GM21825 (cell line): ENCODE data around the gene CELSR1.
"Not testable (repeated sequence)": the region's sequence is repeated elsewhere in the genome, so short reads cannot be mapped to it uniquely, and the experiment has no call there.

Source experiments
- ATAC-seq: cut with Tn5 transposase; IDR thresholded peaks from one replicate; pipeline ENCODE4 v1.9.1; 2021; ENCODE audit warnings: mild to moderate bottlenecking, moderate library complexity; ENCODE audit not compliant: unreplicated experiment

Gene CELSR1

GRCh38 chr22:46534177-46534776, 3.1 kb downstream of the CELSR1 start:
- no peak for ATAC-seq

- no peak for ATAC-seq
Measured at GRCh38 chr22:46533070-46533833, 4.2 kb downstream of the CELSR1 start.

- ATAC-seq: no peak
Measured at GRCh38 chr22:46532416-46532815, 5.0 kb downstream of the CELSR1 start.

- no peak for ATAC-seq
Measured at GRCh38 chr22:46531581-46532175, 5.7 kb downstream of the CELSR1 start.

GRCh38 chr22:46528121-46528610, 9.3 kb downstream of the CELSR1 start:
- ATAC-seq: no peak

DNA sequence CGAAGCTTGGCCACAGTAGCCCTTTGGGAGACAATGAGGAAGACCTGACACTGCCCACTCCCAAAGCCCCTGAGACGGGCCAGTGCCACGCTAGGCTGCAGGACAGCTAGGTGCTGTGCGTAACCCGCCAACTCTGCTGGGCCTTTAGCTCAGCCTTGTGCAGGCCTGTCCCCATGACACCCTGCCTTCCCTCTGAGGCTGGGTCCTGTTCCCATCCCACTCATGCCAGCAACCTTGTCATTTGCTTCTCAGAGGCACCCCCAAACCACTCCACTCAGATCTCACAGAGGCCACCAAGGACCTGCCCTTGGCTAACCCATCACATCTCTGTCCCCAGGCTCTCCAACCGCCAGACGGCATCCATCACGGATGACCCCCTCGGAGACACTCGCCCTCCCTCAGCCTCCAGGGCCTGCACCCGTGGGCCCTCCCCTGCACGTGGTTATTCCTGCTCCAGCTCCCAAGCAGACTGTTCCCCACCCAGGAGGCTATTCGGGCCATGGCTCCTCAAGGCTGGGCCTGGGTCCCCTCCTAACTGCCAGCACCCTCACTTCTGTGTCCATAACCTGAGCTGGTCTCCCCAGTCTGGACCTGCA, 11.1 kb downstream of the CELSR1 start:
- ATAC-seq: no peak

DNA sequence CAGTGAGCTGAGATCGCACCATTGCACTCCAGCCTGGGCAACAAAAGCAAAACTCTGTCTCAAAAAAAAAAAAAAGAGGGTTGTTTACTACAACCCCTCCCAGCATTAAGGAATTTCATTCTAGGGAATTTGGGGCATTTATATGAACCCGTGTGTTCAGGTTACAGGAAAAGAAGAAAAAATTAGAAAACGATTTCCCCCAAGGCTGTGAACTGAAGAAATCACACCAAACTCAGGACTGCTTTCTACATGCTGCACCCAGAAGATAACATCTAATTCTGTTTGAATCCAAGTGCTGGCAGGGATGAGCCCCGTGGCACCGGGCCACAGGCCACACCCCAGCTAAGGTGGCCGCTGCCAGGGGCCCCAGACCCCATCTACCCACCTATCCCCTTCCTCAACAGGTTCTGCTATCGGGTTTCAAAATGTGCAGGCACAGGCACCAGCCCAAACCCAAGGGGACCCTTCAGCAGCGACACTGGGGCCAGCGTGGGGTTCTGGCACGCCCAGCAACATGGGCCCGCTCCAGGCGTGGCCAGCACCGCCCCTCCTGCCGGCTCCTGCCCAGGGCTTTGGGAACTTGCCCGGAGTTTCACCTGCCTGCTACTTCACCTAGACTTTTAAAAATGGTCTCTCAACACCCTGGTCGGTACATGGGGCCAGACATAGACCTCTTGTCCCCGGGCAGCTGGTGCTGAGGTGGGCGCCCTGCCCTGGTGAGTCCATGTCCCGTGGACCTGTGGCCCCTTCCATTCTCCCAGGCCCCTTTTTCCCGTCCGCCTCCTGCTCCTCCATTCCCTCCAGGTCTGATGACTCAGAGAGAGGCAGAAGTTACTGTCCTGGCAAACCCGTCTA, 11.8 kb downstream of the CELSR1 start:
- no peak for ATAC-seq

DNA sequence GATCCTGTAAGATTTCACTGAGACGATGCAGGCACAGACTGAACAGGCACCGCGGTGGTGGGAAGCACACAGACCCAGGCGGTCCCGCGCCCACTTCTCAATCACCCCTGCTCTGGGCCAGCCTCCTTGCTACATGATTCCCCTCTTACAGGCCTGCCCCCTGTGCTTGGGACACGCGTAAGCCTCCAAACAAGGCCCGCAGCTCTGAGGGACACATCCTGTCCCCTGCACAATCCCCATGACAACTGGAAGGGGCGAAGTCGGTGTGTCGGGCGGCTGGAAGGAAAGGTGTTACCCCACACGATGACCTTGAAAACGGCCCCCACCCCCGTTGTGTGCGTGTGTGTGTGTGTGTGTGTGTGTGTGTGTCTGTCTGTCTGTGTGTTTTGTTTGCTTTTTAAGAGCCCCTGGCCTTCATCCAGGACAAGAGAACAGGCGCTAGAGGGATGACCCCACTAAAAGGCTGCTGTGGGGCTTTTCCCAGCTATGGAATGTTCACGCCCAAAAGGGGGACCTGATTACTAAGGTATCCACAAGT, 13.1 kb downstream of the CELSR1 start:
- ATAC-seq: no peak

DNA sequence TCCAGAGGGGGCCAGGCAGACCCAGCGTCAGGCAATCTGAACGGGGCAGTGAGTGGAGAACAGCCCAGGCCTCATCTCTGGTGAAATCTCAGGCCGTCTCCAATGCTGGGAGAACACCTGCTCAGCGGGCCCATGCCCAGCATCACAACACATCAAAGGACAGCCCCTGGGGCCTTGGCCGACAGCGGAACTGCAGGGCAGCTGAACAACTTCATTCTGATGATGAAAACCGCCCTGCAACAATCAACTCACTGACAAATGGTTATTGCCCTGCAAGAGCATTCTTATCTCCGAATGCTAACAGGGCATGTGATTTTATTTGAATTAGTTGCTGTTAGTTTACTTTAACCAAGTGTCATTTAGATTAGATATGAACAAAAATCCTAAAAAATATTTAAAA, 14.6 kb downstream of the CELSR1 start:
- no peak for ATAC-seq

DNA sequence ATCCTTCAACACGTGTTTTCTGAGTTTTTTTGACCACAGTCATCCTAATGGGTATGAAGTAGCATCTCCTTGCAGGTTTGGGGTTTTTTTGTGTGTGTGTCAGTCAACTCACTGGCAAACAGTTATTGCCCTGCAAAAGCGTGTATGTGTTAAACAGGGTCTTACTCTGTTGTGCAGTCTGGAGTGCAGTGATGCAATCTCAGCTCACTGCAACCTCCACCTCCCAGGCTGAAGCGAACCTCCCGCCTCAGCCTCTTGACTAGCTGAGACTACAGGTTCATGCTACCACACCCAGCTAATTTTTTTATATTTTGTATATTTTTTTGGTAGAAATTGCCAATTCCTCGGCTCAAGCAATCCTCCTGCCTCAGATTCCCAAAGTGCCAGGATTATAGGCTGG, 15.4 kb downstream of the CELSR1 start:
- no peak for ATAC-seq

DNA sequence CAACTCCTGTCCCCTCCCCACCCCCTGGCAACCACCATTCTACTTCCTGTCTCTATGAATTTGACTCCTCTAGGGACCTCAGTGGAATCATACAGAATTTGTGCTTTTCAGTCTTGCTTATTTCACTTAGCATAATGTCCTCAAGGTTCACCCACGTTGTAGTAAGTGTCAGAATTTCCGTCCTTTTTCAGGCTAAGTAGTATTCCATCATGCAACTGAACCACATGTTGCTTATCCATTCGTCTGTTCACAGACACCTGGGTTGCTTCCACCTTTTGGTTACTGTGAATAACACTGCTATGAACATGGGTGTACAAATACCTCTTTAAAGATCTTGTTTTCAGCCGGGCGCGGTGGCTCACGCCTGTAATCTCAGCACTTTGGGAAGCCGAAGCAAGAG, 16.5 kb downstream of the CELSR1 start:
- ATAC-seq: no peak

DNA sequence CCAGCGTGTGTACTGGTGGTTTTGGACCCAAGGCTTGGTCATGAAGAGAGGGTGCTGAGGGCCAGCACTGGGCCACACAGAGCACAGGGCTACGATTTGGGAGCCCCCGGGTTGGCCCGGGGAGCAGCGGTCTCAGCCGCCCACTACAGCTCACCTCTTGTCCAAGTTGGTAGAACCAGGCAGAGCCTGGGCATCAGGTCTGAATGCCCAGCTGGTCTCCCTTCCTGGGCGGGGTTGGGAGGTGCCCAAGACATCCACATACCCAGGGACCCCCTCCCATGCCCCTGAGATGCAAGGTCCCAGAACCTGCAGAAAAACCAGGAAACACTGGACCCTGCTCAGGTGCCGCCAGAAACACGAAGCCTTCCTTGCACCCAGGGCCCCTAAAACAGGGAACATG, 18.0 kb downstream of the CELSR1 start:
- ATAC-seq: no peak

GRCh38 chr22:46518542-46519325, 18.7 kb downstream of the CELSR1 start:
- ATAC-seq: no peak

DNA sequence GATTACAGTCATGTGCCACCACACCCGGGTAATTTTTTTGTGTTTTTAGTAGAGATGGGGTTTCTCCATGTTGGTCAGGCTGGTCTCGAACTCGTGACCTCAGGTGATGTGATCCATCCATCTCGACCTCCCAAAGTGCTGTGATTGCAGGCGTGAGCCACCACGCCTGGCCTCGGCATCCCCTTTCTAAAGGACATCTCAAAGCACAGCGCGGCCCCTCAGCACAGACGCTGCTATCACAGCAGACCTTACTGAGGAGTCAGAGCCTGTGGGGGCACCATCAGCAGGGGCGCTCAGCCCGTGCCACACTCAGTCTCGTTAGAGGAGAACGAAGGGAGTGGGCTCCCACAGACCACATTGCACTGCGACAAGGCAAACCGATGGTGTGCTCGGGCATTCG, 19.4 kb downstream of the CELSR1 start:
- no peak for ATAC-seq

DNA sequence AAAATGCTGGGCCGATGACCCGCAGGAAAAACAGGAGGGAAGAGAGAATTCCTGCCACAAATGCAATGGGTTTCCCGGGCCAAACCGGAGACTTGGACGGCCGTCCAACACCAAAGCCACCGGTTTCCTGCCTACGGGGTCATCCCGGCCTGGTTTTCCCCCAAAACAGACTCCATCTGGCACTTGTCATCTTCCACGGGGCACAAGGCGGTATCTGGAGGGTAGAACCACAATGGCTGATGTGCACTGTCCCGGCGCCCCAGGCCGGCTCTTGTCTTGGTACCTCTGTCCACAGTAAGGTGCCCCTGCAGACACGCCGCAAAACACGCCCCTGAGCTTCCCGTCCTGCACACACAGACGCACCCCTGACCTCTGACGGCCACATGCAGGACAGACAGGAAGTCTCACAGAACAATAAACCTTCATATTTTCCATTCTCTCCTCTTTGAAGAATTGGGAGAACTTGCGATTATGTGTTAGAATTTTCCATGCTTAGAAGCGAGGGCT, 20.1 kb downstream of the CELSR1 start:
- no peak for ATAC-seq

GRCh38 chr22:46516638-46517037, 20.8 kb downstream of the CELSR1 start:
- ATAC-seq: no peak

DNA sequence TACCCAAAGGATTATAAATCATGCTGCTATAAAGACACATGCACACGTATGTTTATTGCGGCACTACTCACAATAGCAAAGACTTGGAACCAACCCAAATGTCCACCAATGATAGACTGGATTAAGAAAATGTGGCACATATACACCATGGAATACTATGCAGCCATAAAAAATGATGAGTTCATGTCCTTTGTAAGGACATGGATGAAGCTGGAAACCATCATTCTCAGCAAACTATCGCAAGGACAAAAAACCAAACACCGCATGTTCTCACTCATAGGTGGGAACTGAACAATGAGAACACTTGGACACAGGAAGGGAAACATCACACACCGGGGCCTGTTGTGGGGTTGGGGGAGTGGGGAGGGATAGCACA, 21.3 kb downstream of the CELSR1 start:
- not testable (repeated sequence) for ATAC-seq

DNA sequence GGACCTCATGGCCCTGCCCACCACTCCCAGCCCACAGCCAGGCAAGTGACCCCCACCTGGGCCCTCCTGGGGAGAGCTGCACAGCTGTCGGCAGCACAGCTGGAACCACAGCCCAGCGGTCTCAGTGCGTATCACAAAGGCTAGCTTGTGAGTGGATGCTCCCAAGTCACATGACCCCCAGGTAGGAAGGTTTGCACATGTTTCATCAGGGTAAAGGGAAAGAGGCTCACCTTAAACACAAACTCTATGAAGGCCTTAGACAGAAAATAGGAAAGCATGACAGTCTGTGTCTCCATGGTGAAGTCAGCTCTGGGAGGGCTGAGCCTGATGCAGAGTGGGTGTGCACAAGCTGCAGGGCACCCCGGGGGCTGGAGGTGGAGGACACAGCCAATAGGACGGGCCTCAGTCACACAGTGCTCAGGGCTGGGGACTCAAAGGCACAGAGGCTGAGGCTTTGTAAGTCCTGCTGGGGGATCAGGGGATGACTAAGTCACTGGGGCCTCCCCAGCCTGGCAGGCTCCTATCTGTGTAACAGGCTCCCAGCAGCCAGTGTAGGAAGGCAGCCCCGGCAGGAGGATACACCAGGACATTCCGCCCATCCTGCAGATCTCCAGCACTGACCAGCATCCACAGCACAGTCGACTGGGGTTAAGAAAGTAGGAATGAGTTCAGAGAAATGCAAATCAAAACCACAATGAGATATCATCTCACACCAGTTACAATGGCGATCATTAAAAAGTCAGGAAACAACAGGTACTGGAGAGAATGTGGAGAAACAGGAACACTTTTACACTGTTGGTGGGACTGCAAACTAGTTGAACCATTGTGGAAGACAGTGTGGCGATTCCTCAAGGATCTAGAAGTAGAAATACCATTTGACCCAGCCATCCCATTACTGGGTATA, 22.0 kb downstream of the CELSR1 start:
- no peak for ATAC-seq
